KG1 (cell line): ENCODE data around the gene AIP.
A peak's percentile ranks its signal among the peaks of the same experiment; 100 is the strongest.
"Not testable (repeated sequence)": the region's sequence is repeated elsewhere in the genome, so short reads cannot be mapped to it uniquely, and the experiment has no call there.

Experiments
- DNase-seq: peaks from one replicate; lab custom pipeline; 2025; lab: John Stamatoyannopoulos, UW

AIP gene

GRCh38 chr11:67507242-67507863 lies 24.5 kb downstream of the AIP start:
- no peak for DNase-seq

- peak; percentile 99 for DNase-seq
Observed at GRCh38 chr11:67507864-67508485, 25.1 kb downstream of the AIP start, which contains the start of gene CDK2AP2. Gene CDK2AP2 (minus strand): TSS chr11:67508162. CDS start chr11:67508082, 80 bp downstream.

- DNase-seq, result peak; percentile 96
Observed at GRCh38 chr11:67508486-67509121, 25.8 kb downstream of the AIP start.

DNA sequence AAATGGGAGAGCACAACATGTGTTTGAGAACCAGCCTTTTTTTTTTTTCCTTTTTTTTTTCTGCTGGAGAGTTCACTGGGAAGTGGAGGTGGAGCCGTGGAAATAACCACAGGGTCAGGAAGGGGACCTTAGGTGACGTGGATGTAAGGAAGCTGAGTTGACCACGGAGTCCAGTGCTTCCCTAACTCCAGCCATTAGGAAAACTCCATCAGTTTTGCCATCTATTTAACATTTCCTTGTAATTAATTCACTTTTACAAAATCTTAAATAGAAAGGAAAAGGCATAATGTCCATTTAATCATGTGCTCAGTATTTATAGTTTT lies 27.2 kb downstream of the AIP start:
- DNase-seq, result no peak

GRCh38 chr11:67511558-67511957 lies 28.7 kb downstream of the AIP start:
- not testable (repeated sequence) for DNase-seq

DNA sequence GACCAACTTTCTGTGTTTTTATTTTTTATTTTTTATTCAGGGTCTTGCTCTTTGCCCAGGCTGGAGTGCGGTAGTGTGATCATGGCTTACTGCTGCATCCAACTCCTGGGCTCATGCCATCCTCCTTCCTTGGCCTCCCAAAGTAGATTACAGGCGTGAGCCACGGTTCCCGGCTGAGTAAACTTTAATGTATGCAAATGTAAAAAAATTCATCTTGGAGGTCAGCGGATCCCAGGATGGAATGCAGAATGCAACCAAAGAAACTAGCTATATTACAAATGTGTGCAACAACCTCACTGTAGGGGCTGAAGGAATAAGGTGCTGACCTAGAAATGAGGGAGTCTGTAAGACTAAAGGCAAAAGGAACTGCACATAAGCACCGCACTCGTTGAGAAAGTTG lies 31.3 kb downstream of the AIP start:
- no peak for DNase-seq

- no peak for DNase-seq
Observed at GRCh38 chr11:67516806-67517205, 34.0 kb downstream of the AIP start.

DNA sequence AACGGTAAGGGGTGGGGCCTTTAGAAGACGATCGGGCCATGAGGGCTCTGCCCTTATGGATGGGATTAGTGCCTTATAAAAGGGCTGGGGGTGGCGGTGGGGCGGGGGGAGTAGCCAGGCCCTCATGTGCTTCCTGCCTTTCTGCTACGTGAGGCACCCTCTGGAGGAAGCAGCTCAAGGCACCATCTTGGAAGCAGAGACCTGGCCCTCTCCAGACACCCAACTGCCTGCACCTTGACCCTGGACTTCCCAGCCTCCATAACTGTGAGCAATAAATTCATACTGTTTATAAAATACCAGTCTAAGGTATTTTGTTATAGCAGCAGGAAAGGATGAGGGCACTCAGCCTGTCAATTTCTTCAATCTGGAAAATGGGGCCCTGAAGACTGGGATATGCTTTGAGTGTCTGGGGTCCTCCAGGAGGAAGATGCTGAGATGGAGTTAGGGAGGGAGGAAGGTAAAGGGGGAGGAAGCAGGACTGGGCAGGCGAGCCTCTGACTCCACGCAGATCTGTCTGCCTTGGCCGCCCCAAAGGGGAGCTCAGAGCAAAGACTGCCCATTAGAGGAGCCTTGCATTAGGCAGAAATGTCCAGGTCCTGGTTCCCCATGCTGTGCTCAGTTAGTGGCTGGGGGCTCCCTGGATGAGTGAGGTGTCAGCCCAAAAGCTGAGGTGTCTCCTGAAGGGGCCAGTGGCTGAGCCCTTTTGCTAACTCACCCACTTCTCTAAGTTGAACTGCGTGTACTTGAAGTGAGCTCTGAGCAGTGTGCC lies 35.1 kb downstream of the AIP start:
- no peak for DNase-seq

- no peak for DNase-seq
Observed at GRCh38 chr11:67519726-67520125, 36.9 kb downstream of the AIP start.

DNA sequence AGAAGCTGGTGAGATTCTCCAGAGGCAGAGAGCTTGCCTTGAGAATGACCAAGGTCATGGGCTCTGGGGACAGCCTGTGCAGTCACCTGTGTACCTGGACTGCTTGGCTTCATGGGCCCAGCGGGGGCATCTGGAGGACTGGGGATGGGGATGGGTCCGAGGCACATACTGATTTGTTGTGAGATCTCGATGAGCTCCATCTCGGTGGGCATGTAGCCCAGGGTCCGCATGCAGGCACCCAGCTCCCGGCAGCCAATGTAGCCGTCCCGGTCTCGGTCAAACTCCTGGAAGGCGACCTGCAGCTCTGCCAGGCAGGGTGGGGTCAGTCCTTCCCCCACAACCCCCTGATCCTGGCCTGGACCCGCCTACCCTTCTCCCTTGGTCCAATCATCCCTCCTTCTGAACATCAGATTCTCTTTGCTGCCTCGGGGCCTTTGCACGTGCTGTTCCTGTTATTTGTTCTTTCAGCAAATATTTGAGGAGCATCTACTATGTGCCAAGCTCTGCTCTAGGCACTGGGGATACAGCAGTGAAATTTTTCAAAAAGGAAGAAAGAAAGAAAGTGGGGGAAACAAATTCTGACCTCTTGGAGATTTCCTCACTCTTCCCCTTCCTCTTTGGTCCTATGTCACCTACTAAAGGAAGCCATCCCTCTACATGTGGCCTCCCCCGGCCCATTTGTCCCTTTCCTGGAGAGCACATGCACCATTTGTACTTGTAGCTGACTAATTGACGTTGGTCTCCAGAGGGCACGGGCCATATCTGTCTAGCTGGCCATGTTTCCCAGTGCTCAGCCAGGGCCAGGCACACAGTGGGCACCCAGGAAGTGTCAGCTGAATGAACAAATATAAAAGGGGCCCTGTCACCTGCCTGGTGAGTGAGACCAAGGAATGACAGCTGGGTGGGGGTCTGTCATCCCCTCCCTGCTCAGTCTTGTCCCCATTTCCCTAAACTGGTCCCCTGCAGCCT lies 38.3 kb downstream of the AIP start:
- DNase-seq, result no peak

DNA sequence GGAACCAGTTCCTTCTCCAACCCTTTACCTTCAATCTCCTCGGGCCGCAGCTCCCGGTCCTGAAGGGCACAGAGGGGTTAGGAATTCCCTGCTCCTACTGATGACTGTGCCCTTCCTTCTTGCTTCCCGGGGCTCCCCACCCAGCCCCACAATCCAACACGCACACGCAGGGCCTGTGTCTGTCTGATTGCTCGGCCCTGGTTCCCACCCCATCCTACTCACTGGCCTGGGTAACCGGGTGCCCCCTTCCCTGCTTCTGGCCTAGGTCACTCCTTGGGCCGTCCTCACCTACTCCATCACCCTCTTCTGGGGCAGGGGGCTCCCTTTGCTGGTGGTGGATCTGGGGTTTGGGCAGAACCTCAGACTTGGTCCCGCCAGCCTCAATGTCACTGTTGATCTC lies 39.1 kb downstream of the AIP start:
- DNase-seq, result no peak

DNA sequence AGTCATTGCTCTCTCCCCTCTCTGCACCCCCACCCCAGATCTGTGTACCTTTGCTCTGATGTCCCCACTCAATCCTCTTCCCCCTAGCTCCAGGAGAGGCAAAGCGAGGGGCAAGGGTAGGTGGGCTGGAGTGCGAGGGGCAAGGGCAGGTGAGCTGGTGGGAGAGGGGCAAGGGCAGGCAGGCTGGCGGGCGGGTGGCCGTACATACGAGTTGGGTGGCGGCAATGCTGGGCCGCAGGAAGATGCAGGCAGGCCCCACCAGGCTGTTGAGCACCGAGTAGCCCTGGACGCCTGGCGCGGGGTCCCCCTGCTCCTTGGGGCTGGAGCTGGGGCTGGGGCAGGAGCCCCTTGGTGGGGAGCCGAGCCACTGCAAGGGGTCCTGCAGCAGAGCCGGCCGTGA lies 39.5 kb downstream of the AIP start:
- DNase-seq, result no peak

DNA sequence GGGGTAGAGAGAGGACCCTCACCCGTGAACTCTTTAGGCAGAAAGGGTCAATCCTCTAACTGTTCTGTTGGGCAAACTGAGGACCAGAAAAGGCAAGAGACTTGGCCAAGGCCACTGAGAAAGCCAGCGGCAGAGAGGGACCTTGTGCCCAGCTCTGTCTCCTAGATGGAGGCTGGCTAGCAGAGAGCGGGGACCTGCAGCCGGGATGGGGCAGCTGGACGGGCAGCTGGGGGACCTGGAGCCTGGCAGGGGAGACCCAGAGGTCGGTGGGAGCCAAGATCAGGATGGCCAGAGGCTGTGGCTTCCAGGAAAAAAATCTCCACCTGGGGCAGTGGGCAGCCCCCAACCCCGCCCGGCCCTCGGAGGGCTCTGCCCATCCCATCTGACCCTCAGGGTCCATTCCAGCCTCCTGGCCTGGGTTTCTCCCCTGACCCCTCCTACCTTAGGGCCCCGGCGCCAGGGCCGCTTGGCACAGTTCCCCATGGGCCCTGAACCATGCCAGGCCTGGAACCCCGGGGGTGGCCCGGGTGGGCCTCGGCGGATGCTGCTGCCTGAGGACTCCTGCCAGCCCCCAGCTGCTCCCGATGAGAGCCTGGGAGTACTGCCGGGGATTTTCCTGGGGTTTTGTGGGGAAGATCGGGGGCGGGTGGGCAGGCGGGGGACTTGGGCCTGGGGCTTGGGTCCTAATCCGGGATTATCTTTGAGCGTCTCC lies 40.2 kb downstream of the AIP start, which contains the start of gene CABP2:
Gene CABP2, minus strand, starts transcription at position 603 of the 712 bp plus-strand sequence. Its CDS starts 120 bp downstream, at position 483.
- DNase-seq, result no peak

GRCh38 chr11:67523556-67524479 lies 41.0 kb downstream of the AIP start:
- no peak for DNase-seq

DNA sequence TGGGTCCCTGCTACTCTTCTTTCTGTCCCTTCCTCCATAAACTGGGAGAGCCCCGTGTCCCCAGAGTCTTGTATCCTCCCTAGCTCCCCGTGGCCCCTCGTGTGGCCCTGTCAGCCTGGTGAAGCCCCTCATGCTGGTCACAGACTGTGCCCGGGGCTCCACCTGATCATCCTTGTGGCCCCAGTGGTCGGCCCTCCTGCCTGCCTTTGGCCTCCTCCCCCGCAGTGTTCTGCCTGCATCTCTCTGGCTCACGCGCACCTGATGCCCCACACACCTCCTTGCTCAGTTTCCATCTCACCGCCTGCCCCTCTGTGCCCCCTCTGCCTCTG lies 41.6 kb downstream of the AIP start:
- DNase-seq, result no peak

GRCh38 chr11:67525275-67525976 lies 42.6 kb downstream of the AIP start:
- DNase-seq, result no peak

- no peak for DNase-seq
Observed at GRCh38 chr11:67528376-67528775, 45.5 kb downstream of the AIP start.

GRCh38 chr11:67530282-67530592 lies 47.4 kb downstream of the AIP start:
- DNase-seq, result no peak

DNA sequence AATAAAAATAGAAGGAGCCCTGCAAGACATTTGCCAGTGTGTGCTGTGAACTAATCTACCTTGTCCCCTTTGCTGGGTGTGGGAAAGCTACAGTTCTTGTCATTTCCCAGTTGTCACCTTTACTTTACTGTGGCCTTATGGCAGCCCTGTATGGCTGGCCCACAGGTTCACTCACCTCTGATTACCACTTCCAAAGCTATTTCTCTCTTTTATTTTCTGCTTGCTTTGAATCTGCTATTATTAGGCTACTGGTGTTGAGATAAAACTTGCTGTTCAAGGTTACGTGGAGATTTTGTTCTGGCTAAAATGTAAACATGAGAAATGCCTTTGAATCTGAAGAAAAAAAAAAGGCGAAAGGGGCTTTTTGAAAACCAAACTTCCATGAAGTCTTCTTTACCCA lies 50.1 kb downstream of the AIP start:
- DNase-seq, result no peak
